Loucy (cell line): Measurements from ENCODE around the gene BTN2A1.

Experiments
- H2AFZ ChIP-seq: fragments of 200-600 bp; sonication (generic); 2 replicates; pipeline ENCODE4 v1.6.0; 2016; ENCODE audit warnings: antibody characterized with exemption, mild to moderate bottlenecking, low read length, moderate library complexity
- H3F3A ChIP-seq: fragments of 200-600 bp; 2 replicates; pipeline ENCODE4 v1.6.0; 2016; ENCODE audit warnings: antibody characterized with exemption, low read depth, mild to moderate bottlenecking
- H3K27me3 ChIP-seq: fragments of 200-600 bp; sonication (generic); 2 replicates; pipeline ENCODE4 v1.6.1; 2014; ENCODE audit warnings: low read length, mild to moderate bottlenecking; ENCODE audit not compliant: insufficient read depth, poor library complexity, severe bottlenecking
- H3K36me3 ChIP-seq: fragments of 200-600 bp; sonication (generic); 2 replicates; pipeline ENCODE4 v1.6.1; 2016; ENCODE audit warnings: low read length; ENCODE audit not compliant: insufficient read depth
- H3K4me1 ChIP-seq: fragments of 200-600 bp; sonication (generic); 2 replicates; pipeline ENCODE4 v1.5.1; 2014; ENCODE audit warnings: low read length, mild to moderate bottlenecking; ENCODE audit not compliant: insufficient read depth, poor library complexity, severe bottlenecking
- H3K4me2 ChIP-seq: fragments of 200-600 bp; sonication (generic); 2 replicates; pipeline ENCODE4 v1.6.0; 2014; ENCODE audit warnings: antibody characterized with exemption, low read length, low read depth, mild to moderate bottlenecking; ENCODE audit not compliant: poor library complexity, severe bottlenecking
- H3K4me3 ChIP-seq: fragments of 200-600 bp; sonication (generic); 2 replicates; pipeline ENCODE4 v1.5.1; 2014; ENCODE audit warnings: low read length, mild to moderate bottlenecking, mixed read lengths; ENCODE audit not compliant: poor library complexity, severe bottlenecking
- H3K79me2 ChIP-seq: fragments of 200-600 bp; sonication (generic); 2 replicates; pipeline ENCODE4 v1.6.1; 2014; ENCODE audit warnings: low read length; ENCODE audit not compliant: insufficient read depth
- H3K9ac ChIP-seq: fragments of 200-600 bp; sonication (generic); 2 replicates; pipeline ENCODE4 v1.6.0; 2014; ENCODE audit warnings: mild to moderate bottlenecking, low read depth, low read length, moderate library complexity; ENCODE audit not compliant: poor library complexity, severe bottlenecking
- H3K9me2 ChIP-seq: fragments of 200-600 bp; sonication (generic); replicated peaks from 2 replicates; pipeline ENCODE4 v1.6.1; 2016; ENCODE audit warnings: low read depth, low read length, mixed read lengths
- H3K9me3 ChIP-seq: fragments of 200-600 bp; sonication (generic); 2 replicates; pipeline ENCODE4 v1.6.1; 2014; ENCODE audit warnings: mild to moderate bottlenecking, antibody characterized with exemption, low read length, low read depth; ENCODE audit not compliant: insufficient read depth
- H4K20me1 ChIP-seq: fragments of 200-600 bp; sonication (generic); 2 replicates; pipeline ENCODE4 v1.6.0; 2014; ENCODE audit warnings: antibody characterized with exemption, low read length, mild to moderate bottlenecking; ENCODE audit not compliant: insufficient read depth, poor library complexity, severe bottlenecking
- EZH2phosphoT487 ChIP-seq: fragments of 200-600 bp; IDR thresholded peaks from 2 replicates; pipeline ENCODE4 v1.6.1; 2018; ENCODE audit warnings: antibody characterized with exemption, mild to moderate bottlenecking, moderate library complexity, borderline replicate concordance
- TF ChIP-seq, protein P1 (sequence below): fragments of 200-600 bp; sonication (generic); conservative IDR thresholded peaks from 2 replicates; pipeline ENCODE4 v1.5.1; 2014; ENCODE audit warnings: mild to moderate bottlenecking, antibody characterized with exemption, low read length

Gene BTN2A1

DNA sequence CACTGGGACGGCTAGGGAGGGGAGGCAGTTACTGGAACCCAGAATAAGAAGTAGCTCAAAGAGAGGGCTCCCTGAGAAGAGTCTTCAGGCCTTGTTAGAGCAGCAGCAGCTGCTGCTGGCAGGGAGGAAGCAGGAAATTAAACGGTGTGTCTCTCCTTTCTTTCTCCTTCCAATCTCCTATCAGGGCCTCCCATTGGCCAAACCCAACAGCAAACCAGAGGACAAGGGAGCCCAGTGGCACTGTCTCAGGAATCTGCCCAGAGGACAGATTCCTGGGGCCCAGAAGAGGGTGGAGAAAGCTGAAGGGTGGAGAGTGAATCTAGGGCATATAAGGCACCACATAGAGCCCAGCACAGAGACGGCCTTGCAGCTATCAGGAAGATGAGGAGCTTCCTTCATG is 45.5 kb upstream of the BTN2A1 start:
- no peaks in the 10 kb centered on the region for H4K20me1 ChIP-seq
- H3K27me3 ChIP-seq: no peaks in the 10 kb centered on the region
- no peak overlapping the region for H2AFZ ChIP-seq
- peak overlapping the region; percentile 28 for H3K9ac ChIP-seq
- no peak overlapping the region for H3K4me3 ChIP-seq
- H3K36me3 ChIP-seq: no peaks in the 10 kb centered on the region
- peaks cover 23% of the 10 kb centered on the region for H3K4me1 ChIP-seq
- H3K9me3 ChIP-seq: no peaks in the 10 kb centered on the region
- no peaks in the 10 kb centered on the region for H3F3A ChIP-seq
- H3K9me2 ChIP-seq: no peaks in the 10 kb centered on the region
- TF ChIP-seq, protein P1, sequence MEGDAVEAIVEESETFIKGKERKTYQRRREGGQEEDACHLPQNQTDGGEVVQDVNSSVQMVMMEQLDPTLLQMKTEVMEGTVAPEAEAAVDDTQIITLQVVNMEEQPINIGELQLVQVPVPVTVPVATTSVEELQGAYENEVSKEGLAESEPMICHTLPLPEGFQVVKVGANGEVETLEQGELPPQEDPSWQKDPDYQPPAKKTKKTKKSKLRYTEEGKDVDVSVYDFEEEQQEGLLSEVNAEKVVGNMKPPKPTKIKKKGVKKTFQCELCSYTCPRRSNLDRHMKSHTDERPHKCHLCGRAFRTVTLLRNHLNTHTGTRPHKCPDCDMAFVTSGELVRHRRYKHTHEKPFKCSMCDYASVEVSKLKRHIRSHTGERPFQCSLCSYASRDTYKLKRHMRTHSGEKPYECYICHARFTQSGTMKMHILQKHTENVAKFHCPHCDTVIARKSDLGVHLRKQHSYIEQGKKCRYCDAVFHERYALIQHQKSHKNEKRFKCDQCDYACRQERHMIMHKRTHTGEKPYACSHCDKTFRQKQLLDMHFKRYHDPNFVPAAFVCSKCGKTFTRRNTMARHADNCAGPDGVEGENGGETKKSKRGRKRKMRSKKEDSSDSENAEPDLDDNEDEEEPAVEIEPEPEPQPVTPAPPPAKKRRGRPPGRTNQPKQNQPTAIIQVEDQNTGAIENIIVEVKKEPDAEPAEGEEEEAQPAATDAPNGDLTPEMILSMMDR: no peak
- no peak for TF ChIP-seq EZH2phosphoT487
- H3K79me2 ChIP-seq: no peaks in the 10 kb centered on the region
- peak overlapping the region; percentile 27 for H3K4me2 ChIP-seq

DNA sequence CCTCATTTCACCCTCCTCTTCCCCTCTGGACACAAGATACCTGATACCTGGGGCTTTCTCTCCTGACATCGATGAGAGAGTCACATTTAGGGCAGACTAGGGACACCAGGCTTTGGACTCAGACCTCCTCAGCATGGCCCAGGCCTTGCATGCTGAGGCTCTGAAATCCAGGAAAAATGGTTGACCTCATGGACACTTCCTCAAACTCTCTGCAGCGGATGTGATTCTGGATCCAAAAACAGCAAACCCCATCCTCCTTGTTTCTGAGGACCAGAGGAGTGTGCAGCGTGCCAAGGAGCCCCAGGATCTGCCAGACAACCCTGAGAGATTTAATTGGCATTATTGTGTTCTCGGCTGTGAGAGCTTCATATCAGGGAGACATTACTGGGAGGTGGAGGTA is 44.8 kb upstream of the BTN2A1 start:
- no peak for TF ChIP-seq EZH2phosphoT487
- TF ChIP-seq, protein P1: no peak
- Histone ChIP-seq H3K9me2 (no peaks in the 10 kb centered on the region), H3K4me2 (no peak overlapping the region), H3K9me3 (peaks cover 5% of the 10 kb centered on the region; the same call in 1 of the 2 replicates), H3K4me1 (peaks cover 16% of the 10 kb centered on the region), H4K20me1 (no peaks in the 10 kb centered on the region), H3F3A (no peaks in the 10 kb centered on the region), H3K27me3 (no peaks in the 10 kb centered on the region), H3K79me2 (no peaks in the 10 kb centered on the region), H3K9ac (no peak overlapping the region), H2AFZ (no peak overlapping the region), H3K4me3 (no peak overlapping the region), H3K36me3 (no peaks in the 10 kb centered on the region)

DNA sequence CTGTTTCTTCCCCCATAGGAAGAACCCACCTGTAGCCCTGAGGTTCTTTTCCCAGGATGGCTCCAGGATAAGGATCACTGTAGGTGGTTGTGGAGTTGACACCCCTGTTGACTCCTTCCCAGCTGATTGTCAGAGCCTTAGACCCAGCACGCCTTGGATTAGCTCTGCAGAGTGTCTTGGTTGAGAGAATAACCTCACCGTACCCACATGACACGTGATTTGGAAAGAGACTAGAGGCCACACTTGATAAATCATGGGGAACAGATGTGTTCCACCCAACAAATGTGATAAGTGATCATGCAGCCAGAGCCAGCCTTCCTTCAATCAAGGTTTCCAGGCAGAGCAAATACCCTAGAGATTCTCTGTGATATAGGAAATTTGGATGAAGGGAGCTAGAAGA is 43.5 kb upstream of the BTN2A1 start:
- no peaks in the 10 kb centered on the region for H3K27me3 ChIP-seq
- H2AFZ ChIP-seq: no peak overlapping the region
- no peak overlapping the region for H3K4me2 ChIP-seq

More for the DNA sequence above, 43.5 kb upstream of the BTN2A1 start:
- H3K9ac ChIP-seq: no peak overlapping the region
- H3K4me3 ChIP-seq: no peak overlapping the region
- no peaks in the 10 kb centered on the region for H4K20me1 ChIP-seq
- no peaks in the 10 kb centered on the region for H3K9me2 ChIP-seq
- H3K36me3 ChIP-seq: no peaks in the 10 kb centered on the region
- H3K4me1 ChIP-seq: peaks cover 13% of the 10 kb centered on the region
- TF ChIP-seq, protein P1: no peak
- TF ChIP-seq EZH2phosphoT487: no peak
- H3F3A ChIP-seq: no peaks in the 10 kb centered on the region
- H3K79me2 ChIP-seq: no peaks in the 10 kb centered on the region
- H3K9me3 ChIP-seq: peaks cover 8% of the 10 kb centered on the region; the same call in 1 of the 2 replicates
